ENCODE measurements around the gene DUOX1. TPM values are rescaled to one million over a fixed set of nuclear protein-coding genes. Genes with fewer than 3 reads are reported as not detected.

The DUOX1 gene
- total RNA-seq, 2 donors from 2014 or later = 0.26 to 0.66 TPM

GRCh38 chr15:45200799-45201556, 71.2 kb downstream of the DUOX1 start:
- H3K4me1 ChIP-seq = peaks cover 16% of the 10 kb centered on the region
- intact Hi-C loops (cut with DNase I) = loop anchor here (5.0 kb wide), 1 partner anchor 191 kb away; no protein-coding TSS in a partner anchor
- ATAC-seq = peak; percentile 40
- no peak for TF ChIP-seq POLR2A (IDR thresholded peaks at IDR 0.05)
- TF ChIP-seq, protein P1, sequence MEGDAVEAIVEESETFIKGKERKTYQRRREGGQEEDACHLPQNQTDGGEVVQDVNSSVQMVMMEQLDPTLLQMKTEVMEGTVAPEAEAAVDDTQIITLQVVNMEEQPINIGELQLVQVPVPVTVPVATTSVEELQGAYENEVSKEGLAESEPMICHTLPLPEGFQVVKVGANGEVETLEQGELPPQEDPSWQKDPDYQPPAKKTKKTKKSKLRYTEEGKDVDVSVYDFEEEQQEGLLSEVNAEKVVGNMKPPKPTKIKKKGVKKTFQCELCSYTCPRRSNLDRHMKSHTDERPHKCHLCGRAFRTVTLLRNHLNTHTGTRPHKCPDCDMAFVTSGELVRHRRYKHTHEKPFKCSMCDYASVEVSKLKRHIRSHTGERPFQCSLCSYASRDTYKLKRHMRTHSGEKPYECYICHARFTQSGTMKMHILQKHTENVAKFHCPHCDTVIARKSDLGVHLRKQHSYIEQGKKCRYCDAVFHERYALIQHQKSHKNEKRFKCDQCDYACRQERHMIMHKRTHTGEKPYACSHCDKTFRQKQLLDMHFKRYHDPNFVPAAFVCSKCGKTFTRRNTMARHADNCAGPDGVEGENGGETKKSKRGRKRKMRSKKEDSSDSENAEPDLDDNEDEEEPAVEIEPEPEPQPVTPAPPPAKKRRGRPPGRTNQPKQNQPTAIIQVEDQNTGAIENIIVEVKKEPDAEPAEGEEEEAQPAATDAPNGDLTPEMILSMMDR (IDR thresholded peaks at IDR 0.05) = no peak
- H3K36me3 ChIP-seq (replicated peaks in 1 of 2; ENCODE audit: insufficient read depth in 1 of 2, low read depth in 2 of 2) = no peaks in the 10 kb centered on the region
- WGBS, 2 donors = 4 to 19% methylated on average over 4 to 34 of the region's 34 CpGs
- H3K4me3 ChIP-seq = peak overlapping the region in 1 of 2 donors; percentile 9
- H3K27ac ChIP-seq = peak overlapping the region; percentile 93 to 100 (median 98)
- H3K9me3 ChIP-seq = no peaks in the 10 kb centered on the region
- DNase-seq = peak; percentile 84 to 87 (median 86)
- H3K27me3 ChIP-seq = no peaks in the 10 kb centered on the region

DNA sequence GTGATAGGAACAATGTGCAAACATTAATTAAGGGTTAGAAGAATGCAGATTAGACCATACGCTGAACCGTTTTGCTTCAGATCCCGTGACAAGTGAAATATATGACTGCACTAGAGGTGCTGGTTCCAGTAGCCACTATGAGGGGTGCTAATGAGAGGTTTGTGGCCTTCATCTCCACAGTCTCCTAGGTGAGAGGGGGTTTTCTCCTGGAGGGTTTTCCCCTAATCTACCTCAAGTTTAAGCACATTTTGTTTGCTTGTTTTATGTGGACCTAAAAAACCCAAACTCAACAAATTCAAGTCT, 71.7 kb downstream of the DUOX1 start:
- no peak overlapping the region for H3K4me3 ChIP-seq
- no peaks in the 10 kb centered on the region for H3K27me3 ChIP-seq
- WGBS, 2 donors = 53 to 54% methylated on average over 3 of the region's 3 CpGs
- peak overlapping the region in 3 of 4 donors; percentile 93 to 98 (median 97) for H3K27ac ChIP-seq
- no peak for ATAC-seq
- peaks cover 16% of the 10 kb centered on the region for H3K4me1 ChIP-seq
- intact Hi-C loops (cut with DNase I) = loop anchor here (5.0 kb wide), 1 partner anchor 191 kb away; no protein-coding TSS in a partner anchor
- DNase-seq = no peak
- TF ChIP-seq POLR2A (IDR thresholded peaks at IDR 0.05) = no peak
- TF ChIP-seq, protein P1 (IDR thresholded peaks at IDR 0.05) = no peak
- H3K9me3 ChIP-seq = no peaks in the 10 kb centered on the region
- H3K36me3 ChIP-seq (replicated peaks in 1 of 2; ENCODE audit: insufficient read depth in 1 of 2, low read depth in 2 of 2) = no peaks in the 10 kb centered on the region

DNA sequence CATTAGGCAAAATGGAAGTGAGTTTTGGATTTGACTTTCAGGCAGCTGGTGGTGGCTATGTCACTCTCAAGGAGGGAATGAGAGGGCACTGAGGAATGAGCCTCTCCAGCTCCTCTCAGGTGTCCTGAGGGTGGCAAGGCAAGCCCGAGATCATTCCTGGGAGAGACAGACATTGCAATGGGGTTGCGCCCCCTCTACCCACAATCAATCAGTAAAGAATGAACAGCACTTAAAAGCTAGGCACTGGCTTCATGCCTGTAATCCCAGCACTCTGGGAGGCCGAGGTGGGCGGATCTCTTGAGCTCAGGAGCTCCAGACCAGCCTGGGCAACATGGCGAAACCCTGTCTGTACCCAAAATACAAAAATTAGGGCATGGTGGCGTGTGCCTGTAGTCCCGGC, 72.1 kb downstream of the DUOX1 start:
- ATAC-seq = no peak
- H3K9me3 ChIP-seq = no peaks in the 10 kb centered on the region
- WGBS, 2 donors = 78 to 85% methylated on average over 5 to 7 of the region's 7 CpGs
- TF ChIP-seq, protein P1 (IDR thresholded peaks at IDR 0.05) = no peak
- TF ChIP-seq POLR2A (IDR thresholded peaks at IDR 0.05) = no peak
- peaks cover 16% of the 10 kb centered on the region for H3K4me1 ChIP-seq
- H3K27me3 ChIP-seq = no peaks in the 10 kb centered on the region
- intact Hi-C loops (cut with DNase I) = loop anchor here (5.0 kb wide), 1 partner anchor 190 kb away; no protein-coding TSS in a partner anchor
- no peak overlapping the region for H3K4me3 ChIP-seq
- peak overlapping the region in 1 of 4 donors; percentile 97 for H3K27ac ChIP-seq
- no peaks in the 10 kb centered on the region for H3K36me3 ChIP-seq (replicated peaks in 1 of 2; ENCODE audit: insufficient read depth in 1 of 2, low read depth in 2 of 2)
- no peak for DNase-seq

- DNase-seq (no peak), ATAC-seq (no peak)
- Histone ChIP-seq H3K36me3 (replicated peaks in 1 of 2; ENCODE audit: insufficient read depth in 1 of 2, low read depth in 2 of 2) (no peaks in the 10 kb centered on the region), H3K4me1 (peaks cover 16% of the 10 kb centered on the region), H3K27ac (no peak overlapping the region), H3K4me3 (no peak overlapping the region), H3K9me3 (no peaks in the 10 kb centered on the region), H3K27me3 (no peaks in the 10 kb centered on the region)
- 36 to 54% methylated on average over 4 of the region's 4 CpGs for WGBS, 2 donors
- TF ChIP-seq, protein P1 (IDR thresholded peaks at IDR 0.05) = no peak
- TF ChIP-seq POLR2A (IDR thresholded peaks at IDR 0.05) = no peak
- intact Hi-C loops (cut with DNase I) = loop anchor here (5.0 kb wide), 1 partner anchor 189 kb away; no protein-coding TSS in a partner anchor
Observed at GRCh38 chr15:45203182-45203581, 73.4 kb downstream of the DUOX1 start.
